PC-9 (cell line): ENCODE results near the gene CYBC1.

ENCODE experiments used
- CTCF ChIP-seq: fragments of 200-600 bp; sonication (generic); conservative IDR thresholded peaks from 2 replicates; pipeline ENCODE4 v1.6.1; 2017; ENCODE audit warnings: mixed run types, antibody characterized with exemption, mild to moderate bottlenecking, moderate library complexity
- EZH2 ChIP-seq: fragments of 200-600 bp; sonication (generic); IDR thresholded peaks from 2 replicates; pipeline ENCODE4 v1.8.0; 2017; ENCODE audit warnings: antibody characterized with exemption, low read depth

DNA sequence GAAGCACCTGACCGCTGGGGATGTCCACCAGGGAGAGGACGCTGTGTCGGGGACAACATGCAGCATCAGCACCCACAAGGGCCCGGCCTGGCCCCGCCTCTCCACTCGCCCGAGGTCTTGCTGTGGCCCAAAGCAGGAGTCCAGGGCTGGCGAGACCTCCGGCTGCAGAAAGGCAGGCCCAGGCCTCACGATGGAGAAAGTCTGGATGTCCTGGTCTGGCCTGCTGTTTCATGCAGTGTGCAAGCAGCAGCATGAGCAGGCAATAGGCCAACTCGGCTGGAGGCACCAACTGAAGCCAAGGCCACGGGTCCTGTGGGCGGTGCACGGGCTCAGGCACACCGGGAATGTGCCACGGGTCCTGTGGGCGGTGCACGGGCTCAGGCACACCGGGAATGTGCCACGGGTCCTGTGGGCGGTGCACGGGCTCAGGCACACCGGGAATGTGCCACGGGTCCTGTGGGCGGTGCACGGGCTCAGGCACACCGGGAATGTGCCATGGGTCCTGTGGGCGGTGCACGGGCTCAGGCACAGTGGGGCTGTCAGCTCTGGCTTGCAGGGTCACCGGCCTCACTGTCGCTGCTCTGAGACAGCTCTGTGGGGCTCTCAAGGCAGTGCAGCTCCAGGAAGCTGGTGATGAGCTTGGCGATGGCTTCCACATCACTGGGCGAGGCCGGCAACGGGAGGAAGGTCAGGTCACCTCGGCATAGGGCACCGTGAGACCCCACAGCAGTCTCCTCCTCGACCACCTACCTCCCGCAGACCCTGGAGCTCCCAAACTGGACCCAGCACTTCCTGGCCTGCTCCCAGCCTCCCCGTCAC is 6.9 kb downstream of the CYBC1 start:
- TF ChIP-seq CTCF (no peak), EZH2 (no peak)
